Upper lobe of left lung (tissue), 4 donors: Measurements from ENCODE around the gene IKBIP.

ENCODE experiments used
- EP300 ChIP-seq, 4 donors: sonication (generic); formaldehyde crosslinking; IDR thresholded peaks; one replicate each; pipeline ENCODE4 v1.5.1; 2017; ENCODE audit warnings: antibody characterized with exemption in 4 of 4, control low read depth in 2 of 4
- POLR2AphosphoS5 ChIP-seq, 2 donors: sonication (generic); formaldehyde crosslinking; IDR thresholded peaks; one replicate each; pipeline ENCODE4 v1.5.1; 2017; ENCODE audit warnings: antibody characterized with exemption in 2 of 2
- TF ChIP-seq, protein P1 (sequence below), 6 experiments: fragments of 450-650 bp in 4 of 6; fragments of 200-600 bp in 2 of 6; sonication (generic) in 2 of 6; IDR thresholded peaks; one replicate each; pipeline ENCODE4 v1.5.1; 2016 to 2019; ENCODE audit warnings: antibody characterized with exemption in 6 of 6

DNA sequence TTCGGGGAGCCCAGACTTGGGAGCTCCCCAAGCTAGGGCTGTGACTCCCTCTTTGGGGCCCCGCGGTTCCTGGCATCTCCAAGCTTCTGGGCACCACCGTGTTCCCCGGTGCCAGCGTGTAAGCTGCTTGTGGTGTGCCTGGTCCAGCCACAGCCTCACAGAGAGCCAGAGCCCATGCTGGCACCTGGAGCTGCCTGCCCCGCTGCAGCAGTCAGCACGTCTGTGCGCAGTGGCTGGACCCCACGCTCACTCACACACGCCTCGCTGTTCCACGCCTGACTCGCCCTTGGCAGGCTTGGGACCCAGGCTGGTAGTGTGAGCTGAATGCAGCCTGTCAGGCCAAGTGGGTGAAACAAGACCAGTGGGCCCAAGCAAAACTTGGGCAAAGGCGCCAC, 35.0 kb upstream of the IKBIP start:
- TF ChIP-seq, protein P1, sequence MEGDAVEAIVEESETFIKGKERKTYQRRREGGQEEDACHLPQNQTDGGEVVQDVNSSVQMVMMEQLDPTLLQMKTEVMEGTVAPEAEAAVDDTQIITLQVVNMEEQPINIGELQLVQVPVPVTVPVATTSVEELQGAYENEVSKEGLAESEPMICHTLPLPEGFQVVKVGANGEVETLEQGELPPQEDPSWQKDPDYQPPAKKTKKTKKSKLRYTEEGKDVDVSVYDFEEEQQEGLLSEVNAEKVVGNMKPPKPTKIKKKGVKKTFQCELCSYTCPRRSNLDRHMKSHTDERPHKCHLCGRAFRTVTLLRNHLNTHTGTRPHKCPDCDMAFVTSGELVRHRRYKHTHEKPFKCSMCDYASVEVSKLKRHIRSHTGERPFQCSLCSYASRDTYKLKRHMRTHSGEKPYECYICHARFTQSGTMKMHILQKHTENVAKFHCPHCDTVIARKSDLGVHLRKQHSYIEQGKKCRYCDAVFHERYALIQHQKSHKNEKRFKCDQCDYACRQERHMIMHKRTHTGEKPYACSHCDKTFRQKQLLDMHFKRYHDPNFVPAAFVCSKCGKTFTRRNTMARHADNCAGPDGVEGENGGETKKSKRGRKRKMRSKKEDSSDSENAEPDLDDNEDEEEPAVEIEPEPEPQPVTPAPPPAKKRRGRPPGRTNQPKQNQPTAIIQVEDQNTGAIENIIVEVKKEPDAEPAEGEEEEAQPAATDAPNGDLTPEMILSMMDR (IDR thresholded peaks at IDR 0.05) = no peak
- no peak for TF ChIP-seq POLR2AphosphoS5 (IDR thresholded peaks at IDR 0.05)
- TF ChIP-seq EP300 (IDR thresholded peaks at IDR 0.05) = no peak
